Measurements from ENCODE around the gene SNRPB2. TPM values are rescaled to one million over a fixed set of nuclear protein-coding genes. Genes with fewer than 3 reads are reported as not detected.

The SNRPB2 gene
- polyA plus RNA-seq, 1 donor (not counting 4 experiments of a cell fraction or from before 2014, with no cell fraction given) = 75.8 TPM

DNA sequence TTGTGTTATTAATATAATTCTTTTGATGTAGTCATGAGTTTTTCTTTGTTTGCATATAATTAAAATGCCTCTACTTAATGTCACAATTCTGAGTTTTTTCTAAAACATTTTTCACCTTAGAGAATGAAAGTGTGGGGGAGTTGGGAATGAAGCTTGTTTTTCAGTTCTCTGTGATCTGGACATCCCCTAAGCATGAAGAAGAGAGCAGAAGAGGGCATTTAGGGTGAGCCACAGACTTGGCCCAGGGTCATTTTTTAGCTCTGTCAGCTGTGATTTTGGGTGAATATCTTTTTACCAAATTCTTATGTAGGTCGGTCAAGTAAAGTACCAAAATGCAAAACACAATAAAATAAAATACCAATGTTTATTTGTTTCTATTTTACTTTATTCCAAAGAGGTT lies 22.3 kb downstream of the SNRPB2 start:
- FAIRE-seq (no peak), DNase-seq (ENCODE audit: low read depth, low spot score) (no peak)
- Histone ChIP-seq H4K20me1 (ENCODE audit: control insufficient read depth, extremely low read depth, insufficient read depth, low read length) (no peaks in the 10 kb centered on the region), H3K9ac (ENCODE audit: control insufficient read depth, extremely low read depth, insufficient read depth, low read length) (no peak overlapping the region), H3K27ac (ENCODE audit: control insufficient read depth, insufficient read depth, low read length) (no peak overlapping the region), H3K27me3 (ENCODE audit: control insufficient read depth, extremely low read depth, insufficient read depth, low read length) (no peaks in the 10 kb centered on the region), H3K4me3 (ENCODE audit: control insufficient read depth in 2 of 3, extremely low read depth in 1 of 3, insufficient read depth in 2 of 3, low read depth in 1 of 3, low read length in 3 of 3) (no peak overlapping the region), H3K36me3 (ENCODE audit: control insufficient read depth in 2 of 2, extremely low read depth in 1 of 2, insufficient read depth in 2 of 2, low read length in 2 of 2) (no peaks in the 10 kb centered on the region), H3K4me2 (ENCODE audit: control insufficient read depth, extremely low read depth, insufficient read depth, low read depth, low read length) (no peak overlapping the region), H3K79me2 (ENCODE audit: control insufficient read depth, insufficient read depth, low read length) (no peaks in the 10 kb centered on the region), H3K9me1 (ENCODE audit: control insufficient read depth, extremely low read depth, insufficient read depth, low read length) (no peaks in the 10 kb centered on the region), H3K4me1 (ENCODE audit: control insufficient read depth, extremely low read depth, insufficient read depth, low read length) (no peaks in the 10 kb centered on the region), H3K9me3 (ENCODE audit: control insufficient read depth, low read depth, low read length) (no peaks in the 10 kb centered on the region), H2AFZ (ENCODE audit: control insufficient read depth, low read length) (no peak overlapping the region)
- TF ChIP-seq, protein P1, sequence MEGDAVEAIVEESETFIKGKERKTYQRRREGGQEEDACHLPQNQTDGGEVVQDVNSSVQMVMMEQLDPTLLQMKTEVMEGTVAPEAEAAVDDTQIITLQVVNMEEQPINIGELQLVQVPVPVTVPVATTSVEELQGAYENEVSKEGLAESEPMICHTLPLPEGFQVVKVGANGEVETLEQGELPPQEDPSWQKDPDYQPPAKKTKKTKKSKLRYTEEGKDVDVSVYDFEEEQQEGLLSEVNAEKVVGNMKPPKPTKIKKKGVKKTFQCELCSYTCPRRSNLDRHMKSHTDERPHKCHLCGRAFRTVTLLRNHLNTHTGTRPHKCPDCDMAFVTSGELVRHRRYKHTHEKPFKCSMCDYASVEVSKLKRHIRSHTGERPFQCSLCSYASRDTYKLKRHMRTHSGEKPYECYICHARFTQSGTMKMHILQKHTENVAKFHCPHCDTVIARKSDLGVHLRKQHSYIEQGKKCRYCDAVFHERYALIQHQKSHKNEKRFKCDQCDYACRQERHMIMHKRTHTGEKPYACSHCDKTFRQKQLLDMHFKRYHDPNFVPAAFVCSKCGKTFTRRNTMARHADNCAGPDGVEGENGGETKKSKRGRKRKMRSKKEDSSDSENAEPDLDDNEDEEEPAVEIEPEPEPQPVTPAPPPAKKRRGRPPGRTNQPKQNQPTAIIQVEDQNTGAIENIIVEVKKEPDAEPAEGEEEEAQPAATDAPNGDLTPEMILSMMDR (optimal IDR thresholded peaks at IDR 0.05 in 1 of 3, IDR thresholded peaks at IDR 0.05 in 1 of 3, conservative IDR thresholded peaks at IDR 0.05 in 1 of 3; ENCODE audit: extremely low read depth in 1 of 3, insufficient read depth in 2 of 3, low read length in 3 of 3) = no peak
- TF ChIP-seq EZH2 (IDR thresholded peaks at IDR 0.05; ENCODE audit: low read length) = no peak
- dilution Hi-C loops (cut with MboI; ENCODE audit: extremely low pct_ligation_motif_present, low sequenced_read_pairs) = loop anchor here (25.0 kb wide), 1 partner anchor 240 kb away; no protein-coding TSS in a partner anchor

DNA sequence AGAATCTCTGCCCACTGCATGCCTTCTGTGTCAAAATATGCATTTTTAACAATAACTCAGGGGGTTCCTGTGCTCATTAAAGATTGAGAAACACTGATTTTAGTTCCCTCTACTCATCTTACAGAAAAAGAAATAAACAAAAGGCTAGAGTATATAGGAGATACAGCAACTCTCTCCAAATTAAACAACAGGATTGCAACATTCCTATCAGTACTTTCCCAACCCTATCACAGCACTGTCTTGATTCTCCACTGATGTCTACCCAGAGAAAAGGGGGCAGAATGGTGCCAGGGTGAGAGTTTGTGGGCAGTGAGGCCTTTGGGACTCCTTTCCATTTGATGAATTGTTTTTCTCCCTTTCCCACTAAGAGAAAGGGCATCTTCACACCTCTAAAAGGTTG lies 23.1 kb downstream of the SNRPB2 start:
- FAIRE-seq = no peak
- H2AFZ ChIP-seq (ENCODE audit: control insufficient read depth, low read length) = no peak overlapping the region

More for the DNA sequence above, 23.1 kb downstream of the SNRPB2 start:
- Histone ChIP-seq H4K20me1 (ENCODE audit: control insufficient read depth, extremely low read depth, insufficient read depth, low read length) (no peaks in the 10 kb centered on the region), H3K9ac (ENCODE audit: control insufficient read depth, extremely low read depth, insufficient read depth, low read length) (no peak overlapping the region), H3K27me3 (ENCODE audit: control insufficient read depth, extremely low read depth, insufficient read depth, low read length) (no peaks in the 10 kb centered on the region), H3K9me3 (ENCODE audit: control insufficient read depth, low read depth, low read length) (no peaks in the 10 kb centered on the region), H3K4me1 (ENCODE audit: control insufficient read depth, extremely low read depth, insufficient read depth, low read length) (no peaks in the 10 kb centered on the region), H3K9me1 (ENCODE audit: control insufficient read depth, extremely low read depth, insufficient read depth, low read length) (no peaks in the 10 kb centered on the region), H3K79me2 (ENCODE audit: control insufficient read depth, insufficient read depth, low read length) (no peaks in the 10 kb centered on the region), H3K36me3 (ENCODE audit: control insufficient read depth in 2 of 2, extremely low read depth in 1 of 2, insufficient read depth in 2 of 2, low read length in 2 of 2) (no peaks in the 10 kb centered on the region), H3K4me3 (ENCODE audit: control insufficient read depth in 2 of 3, extremely low read depth in 1 of 3, insufficient read depth in 2 of 3, low read depth in 1 of 3, low read length in 3 of 3) (no peak overlapping the region), H3K27ac (ENCODE audit: control insufficient read depth, insufficient read depth, low read length) (no peak overlapping the region), H3K4me2 (ENCODE audit: control insufficient read depth, extremely low read depth, insufficient read depth, low read depth, low read length) (no peak overlapping the region)
- no peak for DNase-seq (ENCODE audit: low read depth, low spot score)
- dilution Hi-C loops (cut with MboI; ENCODE audit: extremely low pct_ligation_motif_present, low sequenced_read_pairs) = loop anchor here (25.0 kb wide), 1 partner anchor 241 kb away; no protein-coding TSS in a partner anchor
- TF ChIP-seq, protein P1 (optimal IDR thresholded peaks at IDR 0.05 in 1 of 3, IDR thresholded peaks at IDR 0.05 in 1 of 3, conservative IDR thresholded peaks at IDR 0.05 in 1 of 3; ENCODE audit: extremely low read depth in 1 of 3, insufficient read depth in 2 of 3, low read length in 3 of 3) = no peak
- no peak for TF ChIP-seq EZH2 (IDR thresholded peaks at IDR 0.05; ENCODE audit: low read length)

Measured in keratinocyte (primary cell).